ENCODE measurements around the gene AZIN2. TPM values are rescaled to one million over a fixed set of nuclear protein-coding genes. Genes with fewer than 3 reads are reported as not detected.
A peak's percentile ranks its signal among the peaks of the same experiment; 100 is the strongest.
"Not testable (repeated sequence)": the region's sequence is repeated elsewhere in the genome, so short reads cannot be mapped to it uniquely, and the experiment has no call there.

Gene AZIN2
- total and polyA plus RNA-seq, 2 experiments from 2014 or later = 2.8 to 4.4 TPM

DNA sequence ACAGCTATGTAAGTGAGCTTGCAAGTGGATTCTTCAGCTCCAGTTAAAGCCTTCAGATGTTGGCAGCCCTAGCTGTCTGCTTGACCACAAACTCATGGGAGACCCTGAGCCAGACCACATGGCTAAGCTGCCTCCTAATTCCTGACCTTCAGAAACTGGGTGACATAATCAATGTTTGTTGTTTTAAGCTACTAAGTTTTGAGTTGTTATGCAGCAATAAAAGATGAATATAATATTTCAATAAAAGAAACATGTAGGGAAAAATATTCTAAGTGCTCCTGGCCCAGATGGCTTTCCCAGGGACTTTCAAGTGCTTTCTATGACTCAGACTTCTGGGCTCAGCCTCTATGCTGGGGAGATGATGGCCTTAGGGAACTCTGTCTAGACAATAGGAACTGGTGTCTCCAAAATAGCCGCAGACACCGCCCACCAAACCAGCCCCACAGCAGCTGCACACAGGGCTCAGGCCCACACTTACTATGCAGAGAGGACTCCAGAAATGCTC lies 20.3 kb upstream of the AZIN2 start:
- Histone ChIP-seq H3K9me2 (ENCODE audit: insufficient read depth) (no peaks in the 10 kb centered on the region), H2AFZ (no peak overlapping the region), H3K27ac (peak overlapping the region; percentile 37), H3K27me3 (replicated peaks; ENCODE audit: insufficient read depth) (no peaks in the 10 kb centered on the region), H3K9ac (no peak overlapping the region), H3K4me3 (no peak overlapping the region), H3K79me2 (ENCODE audit: insufficient read depth) (no peaks in the 10 kb centered on the region), H3F3A (ENCODE audit: insufficient read depth) (peaks cover 7% of the 10 kb centered on the region), H3K9me3 (ENCODE audit: low read depth) (peaks cover 4% of the 10 kb centered on the region), H4K20me1 (ENCODE audit: insufficient read depth) (no peaks in the 10 kb centered on the region), H3K4me2 (ENCODE audit: unreplicated experiment) (no peak overlapping the region), H3K4me1 (ENCODE audit: insufficient read depth) (peaks cover 6% of the 10 kb centered on the region), H3K36me3 (ENCODE audit: low read depth) (no peaks in the 10 kb centered on the region)
- in situ Hi-C loops (cut with MboI) = no loop called here
- TF ChIP-seq EZH2phosphoT487 (IDR thresholded peaks at IDR 0.05; ENCODE audit: insufficient read depth, low read depth) (peak; percentile 58; the same call in 1 of the 2 replicates), EZH2 (IDR thresholded peaks at IDR 0.05; ENCODE audit: insufficient read depth, poor library complexity, severe bottlenecking) (no peak)
- WGBS, 2 experiments (ENCODE audit: low coverage in 1 of 2, low lambda C conversion rate in 2 of 2, missing lambda C conversion rate in 2 of 2) = 7 to 9% methylated on average over 2 of the region's 2 CpGs
- DNase-seq = peak; percentile 94

DNA sequence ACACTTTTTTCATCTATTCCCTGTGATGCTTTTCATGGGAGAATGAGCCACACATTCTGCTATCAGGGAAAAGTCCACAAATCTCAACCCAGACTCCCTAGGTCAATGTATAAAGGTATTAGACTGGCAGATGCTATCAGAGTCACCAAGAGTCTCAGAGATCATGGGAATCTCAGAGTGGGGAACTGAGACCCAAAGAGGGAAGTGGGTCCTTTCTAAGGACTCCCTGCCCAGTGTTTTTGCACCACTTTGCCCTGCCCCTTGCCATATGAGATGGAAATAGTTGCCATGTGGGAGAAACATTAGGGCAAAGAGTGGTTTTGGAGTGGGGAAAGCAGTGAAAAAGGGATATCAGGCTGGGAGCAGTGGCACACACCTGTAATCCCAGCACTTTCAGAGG lies 19.1 kb upstream of the AZIN2 start:
- Histone ChIP-seq H4K20me1 (ENCODE audit: insufficient read depth) (no peaks in the 10 kb centered on the region), H3K4me2 (ENCODE audit: unreplicated experiment) (no peak overlapping the region), H3K27me3 (replicated peaks; ENCODE audit: insufficient read depth) (no peaks in the 10 kb centered on the region), H3K27ac (no peak overlapping the region), H3K9me2 (ENCODE audit: insufficient read depth) (no peaks in the 10 kb centered on the region), H3F3A (ENCODE audit: insufficient read depth) (peaks cover 7% of the 10 kb centered on the region), H3K36me3 (ENCODE audit: low read depth) (no peaks in the 10 kb centered on the region), H3K4me1 (ENCODE audit: insufficient read depth) (peaks cover 6% of the 10 kb centered on the region), H3K9me3 (ENCODE audit: low read depth) (peaks cover 4% of the 10 kb centered on the region), H3K4me3 (no peak overlapping the region), H3K9ac (no peak overlapping the region), H3K79me2 (ENCODE audit: insufficient read depth) (no peaks in the 10 kb centered on the region), H2AFZ (no peak overlapping the region)
- no peak for DNase-seq
- no peak for TF ChIP-seq EZH2 (IDR thresholded peaks at IDR 0.05; ENCODE audit: insufficient read depth, poor library complexity, severe bottlenecking)
- TF ChIP-seq EZH2phosphoT487 (IDR thresholded peaks at IDR 0.05; ENCODE audit: insufficient read depth, low read depth) = no peak
- in situ Hi-C loops (cut with MboI) = no loop called here

GRCh38 chr1:33064284-33064683 lies 16.7 kb upstream of the AZIN2 start:
- H3K9me2 ChIP-seq (ENCODE audit: insufficient read depth); H3K27me3 ChIP-seq (replicated peaks; ENCODE audit: insufficient read depth); in situ Hi-C loops (cut with MboI); H2AFZ ChIP-seq; H3K36me3 ChIP-seq (ENCODE audit: low read depth); H3K4me2 ChIP-seq (ENCODE audit: unreplicated experiment); H3K4me3 ChIP-seq; H3K79me2 ChIP-seq (ENCODE audit: insufficient read depth); H3K27ac ChIP-seq; DNase-seq; H3K9me3 ChIP-seq (ENCODE audit: low read depth); H4K20me1 ChIP-seq (ENCODE audit: insufficient read depth); H3K9ac ChIP-seq: not testable (repeated sequence)
- 57 to 72% methylated on average over 9 of the region's 9 CpGs for WGBS, 2 experiments (ENCODE audit: low coverage in 1 of 2, low lambda C conversion rate in 2 of 2, missing lambda C conversion rate in 2 of 2)
- Histone ChIP-seq H3K4me1 (ENCODE audit: insufficient read depth) (peaks cover 15% of the 10 kb centered on the region), H3F3A (ENCODE audit: insufficient read depth) (peaks cover 14% of the 10 kb centered on the region)

DNA sequence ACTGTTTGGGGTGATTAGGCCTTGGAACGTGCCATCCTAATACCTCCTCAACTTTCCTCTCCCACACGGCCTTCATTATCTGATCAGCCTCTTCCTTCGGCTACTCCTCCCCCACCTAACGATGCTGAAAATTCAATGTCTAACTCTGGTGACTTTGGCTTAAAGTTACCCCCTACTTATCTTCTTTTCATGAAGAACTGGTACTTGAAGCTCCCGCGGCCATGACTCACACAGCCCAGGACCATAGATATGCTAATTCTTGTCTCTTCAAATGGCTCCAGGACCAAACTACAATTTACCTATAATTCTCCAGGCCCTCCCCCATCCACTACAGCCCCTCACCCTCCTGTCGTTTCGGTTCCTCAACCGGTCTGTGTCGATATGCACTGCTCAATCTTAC lies 15.7 kb upstream of the AZIN2 start:
- no peak overlapping the region for H2AFZ ChIP-seq
- H3K27me3 ChIP-seq (replicated peaks; ENCODE audit: insufficient read depth) = no peaks in the 10 kb centered on the region
- in situ Hi-C loops (cut with MboI) = no loop called here
- no peak overlapping the region for H3K27ac ChIP-seq
- H3K4me3 ChIP-seq = no peak overlapping the region
- H3K4me1 ChIP-seq (ENCODE audit: insufficient read depth) = peaks cover 15% of the 10 kb centered on the region
- no peaks in the 10 kb centered on the region for H3K79me2 ChIP-seq (ENCODE audit: insufficient read depth)
- peaks cover 4% of the 10 kb centered on the region for H3K9me3 ChIP-seq (ENCODE audit: low read depth)
- DNase-seq = no peak
- 73 to 74% methylated on average over 10 of the region's 10 CpGs for WGBS, 2 experiments (ENCODE audit: low coverage in 1 of 2, low lambda C conversion rate in 2 of 2, missing lambda C conversion rate in 2 of 2)
- no peak overlapping the region for H3K4me2 ChIP-seq (ENCODE audit: unreplicated experiment)
- TF ChIP-seq EZH2phosphoT487 (IDR thresholded peaks at IDR 0.05; ENCODE audit: insufficient read depth, low read depth) (no peak), EZH2 (IDR thresholded peaks at IDR 0.05; ENCODE audit: insufficient read depth, poor library complexity, severe bottlenecking) (no peak)
- no peaks in the 10 kb centered on the region for H3K36me3 ChIP-seq (ENCODE audit: low read depth)
- H3K9me2 ChIP-seq (ENCODE audit: insufficient read depth) = no peaks in the 10 kb centered on the region
- no peak overlapping the region for H3K9ac ChIP-seq
- peaks cover 14% of the 10 kb centered on the region for H3F3A ChIP-seq (ENCODE audit: insufficient read depth)
- H4K20me1 ChIP-seq (ENCODE audit: insufficient read depth) = no peaks in the 10 kb centered on the region

DNA sequence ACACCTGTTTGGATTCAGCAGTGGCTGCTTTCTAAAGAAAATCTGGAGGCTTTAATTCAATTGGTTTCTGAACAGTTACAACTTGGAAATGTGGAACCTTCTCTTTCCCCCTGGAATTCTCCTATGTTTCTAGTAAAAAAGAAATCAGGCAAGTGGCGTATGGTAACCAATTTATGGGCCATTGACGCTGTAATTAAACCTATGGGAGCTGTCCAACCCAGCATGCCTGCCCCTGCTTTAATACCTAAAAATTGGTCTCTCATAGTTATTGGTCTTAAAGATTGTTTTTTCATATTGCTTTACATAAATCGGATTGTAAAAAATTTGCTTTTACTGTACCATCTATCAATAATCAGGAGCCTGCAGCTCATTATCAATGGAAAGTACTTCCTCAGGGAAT lies 14.5 kb upstream of the AZIN2 start:
- H2AFZ ChIP-seq; H3F3A ChIP-seq (ENCODE audit: insufficient read depth); in situ Hi-C loops (cut with MboI); H3K4me2 ChIP-seq (ENCODE audit: unreplicated experiment); H3K79me2 ChIP-seq (ENCODE audit: insufficient read depth); H3K4me3 ChIP-seq; H3K9me3 ChIP-seq (ENCODE audit: low read depth); DNase-seq; H3K36me3 ChIP-seq (ENCODE audit: low read depth); H3K4me1 ChIP-seq (ENCODE audit: insufficient read depth); H3K9ac ChIP-seq; H3K27ac ChIP-seq; H4K20me1 ChIP-seq (ENCODE audit: insufficient read depth); H3K27me3 ChIP-seq (replicated peaks; ENCODE audit: insufficient read depth); H3K9me2 ChIP-seq (ENCODE audit: insufficient read depth): not testable (repeated sequence)
- WGBS, 2 experiments (ENCODE audit: low coverage in 1 of 2, low lambda C conversion rate in 2 of 2, missing lambda C conversion rate in 2 of 2) = 69 to 80% methylated on average over 3 of the region's 3 CpGs

- not testable (repeated sequence) for H3K27me3 ChIP-seq (replicated peaks; ENCODE audit: insufficient read depth)
These were observed 12.8 kb upstream of the AZIN2 start for GRCh38 chr1:33068108-33068507.

More at GRCh38 chr1:33068108-33068507, 12.8 kb upstream of the AZIN2 start:
- 21 to 41% methylated on average over 2 of the region's 2 CpGs for WGBS, 2 experiments (ENCODE audit: low coverage in 1 of 2, low lambda C conversion rate in 2 of 2, missing lambda C conversion rate in 2 of 2)
- H3K4me1 ChIP-seq (ENCODE audit: insufficient read depth) = peaks cover 13% of the 10 kb centered on the region
- H3K9me3 ChIP-seq (ENCODE audit: low read depth); H3K9ac ChIP-seq; in situ Hi-C loops (cut with MboI); H3F3A ChIP-seq (ENCODE audit: insufficient read depth); H2AFZ ChIP-seq; H3K27ac ChIP-seq; H4K20me1 ChIP-seq (ENCODE audit: insufficient read depth); H3K36me3 ChIP-seq (ENCODE audit: low read depth); H3K9me2 ChIP-seq (ENCODE audit: insufficient read depth); H3K4me3 ChIP-seq; H3K79me2 ChIP-seq (ENCODE audit: insufficient read depth): not testable (repeated sequence)
- DNase-seq = peak; percentile 52
- H3K4me2 ChIP-seq (ENCODE audit: unreplicated experiment) = peak overlapping the region; percentile 31
